Measurements from ENCODE around the gene DRAXIN.

DRAXIN gene

DNA sequence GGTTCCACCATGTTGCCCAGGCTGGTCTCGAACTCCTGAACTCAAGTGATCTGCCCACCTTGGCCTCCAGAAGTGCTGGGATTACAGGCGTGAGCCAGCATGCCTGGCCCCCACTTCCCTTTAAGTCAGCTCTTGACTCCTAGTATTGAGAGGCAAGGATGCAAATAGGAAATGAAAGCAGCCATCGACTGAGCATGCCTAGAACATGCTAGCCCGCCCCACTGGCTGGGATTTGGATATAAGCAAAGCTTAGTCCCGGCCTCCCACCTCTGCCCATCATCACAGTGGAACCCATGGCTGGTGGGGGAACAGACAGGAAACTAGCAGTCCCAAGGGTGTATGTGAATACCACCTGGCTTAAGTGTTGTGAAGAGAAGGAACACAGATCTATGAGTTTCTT is 80.9 kb downstream of the DRAXIN start:
- H3K27ac ChIP-seq, result no peak overlapping the region

DNA sequence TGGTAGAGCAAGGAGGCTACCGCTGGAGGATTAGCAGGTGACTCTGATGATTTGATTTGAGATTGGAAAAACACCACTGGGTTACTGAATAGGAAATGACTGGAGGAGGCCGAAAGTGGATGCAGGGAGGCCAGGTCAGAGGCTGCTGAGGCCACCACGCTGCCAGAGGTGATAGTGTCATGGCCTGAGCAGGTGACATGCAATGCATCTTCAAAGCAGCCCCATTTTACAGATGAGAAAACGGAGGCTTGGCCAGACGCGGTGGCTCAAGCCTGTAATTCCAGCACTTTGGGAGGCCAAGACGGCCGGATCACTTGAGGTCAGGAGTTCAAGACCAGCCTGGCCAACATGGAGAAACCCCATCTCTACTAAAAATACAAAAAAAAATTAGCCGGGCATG is 83.2 kb downstream of the DRAXIN start:
- Histone ChIP-seq H3K4me3 (no peak overlapping the region), H3K27ac (no peak overlapping the region)

More for the DNA sequence above, 80.9 kb downstream of the DRAXIN start:
- H3K4me3 ChIP-seq, result no peak overlapping the region

Data from skin epidermis (tissue), 12 donors.